HG03457 (cell line): ENCODE measurements around the gene STAG2.
"Not testable (repeated sequence)": the region's sequence is repeated elsewhere in the genome, so short reads cannot be mapped to it uniquely, and the experiment has no call there.

Experiments
- ATAC-seq: cut with Tn5 transposase; IDR thresholded peaks from one replicate; pipeline ENCODE4 v1.9.1; 2021; ENCODE audit warnings: moderate number of reproducible peaks; ENCODE audit not compliant: unreplicated experiment

STAG2 gene

DNA sequence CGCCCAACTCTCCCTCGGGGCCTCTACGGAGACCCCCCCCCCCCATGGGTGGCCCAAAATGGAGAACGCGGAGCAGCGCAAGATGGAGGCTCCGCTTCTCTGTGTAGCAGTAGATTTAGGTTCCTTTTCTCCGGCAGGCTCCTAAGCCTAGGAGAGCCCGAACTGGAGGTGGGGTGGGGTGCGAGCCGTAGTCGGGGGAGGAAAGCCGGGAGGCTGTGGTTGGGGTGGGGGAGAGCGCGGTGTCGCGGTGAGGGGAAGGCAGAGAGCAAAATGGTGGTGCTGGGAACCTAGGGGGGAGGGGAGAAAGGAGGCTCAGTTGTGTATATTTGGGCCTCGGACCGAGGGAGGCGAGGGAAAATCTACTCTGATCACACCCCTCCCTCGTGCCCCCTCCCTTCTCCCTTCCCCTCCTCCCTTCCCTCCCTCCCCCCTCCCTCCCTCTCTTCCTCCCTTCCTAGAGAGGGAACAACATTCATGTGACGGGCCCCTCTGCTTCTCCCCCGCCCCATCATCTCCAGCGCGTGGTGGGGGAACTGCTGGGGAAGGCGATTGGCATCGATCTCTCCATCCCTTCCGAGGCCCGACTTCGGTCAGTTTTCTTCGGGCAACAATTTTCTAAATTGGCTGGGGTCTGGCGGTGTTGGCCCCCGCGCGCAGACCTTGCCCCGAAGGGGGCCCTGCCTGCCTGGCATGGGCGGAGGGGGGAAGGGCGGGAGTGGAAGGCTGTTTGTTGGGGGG, at the start of gene STAG2:
STAG2 (plus strand) TSS at position 439 of the 738 bp plus-strand sequence. CDS start 60,922 bp downstream, outside the sequence.
- ATAC-seq, result no peak

- ATAC-seq, result no peak
These were observed 44.4 kb upstream of the STAG2 start for GRCh38 chrX:123917069-123917468.

DNA sequence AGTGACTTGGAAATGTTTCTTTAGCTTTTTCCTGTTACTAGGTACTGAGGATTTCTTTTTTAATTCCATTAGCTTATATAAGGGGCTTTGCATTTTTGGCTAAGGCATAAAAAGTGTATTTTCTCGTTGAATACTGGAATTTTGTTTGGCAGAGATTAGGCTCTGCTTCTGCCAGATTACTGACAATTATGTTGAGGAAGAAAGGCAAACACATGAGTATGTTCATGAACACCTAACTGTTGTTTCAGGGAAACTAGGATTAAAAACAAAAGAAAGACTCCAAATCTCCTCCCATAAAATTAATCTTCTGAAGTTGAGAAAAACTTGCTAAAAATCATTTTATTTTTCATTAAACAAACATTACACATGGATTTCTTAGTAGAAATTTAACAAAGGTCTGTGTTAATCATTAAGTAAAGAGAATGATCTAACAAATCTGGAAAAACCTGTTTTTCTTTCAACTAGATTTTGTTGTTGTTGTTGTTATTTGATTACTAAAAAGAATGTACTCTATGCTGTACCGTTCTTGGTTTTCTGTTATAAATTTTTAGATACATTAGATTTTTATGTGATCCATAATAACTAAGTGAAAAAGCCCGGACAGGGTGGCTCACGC, 43.3 kb upstream of the STAG2 start:
- ATAC-seq, result no peak

DNA sequence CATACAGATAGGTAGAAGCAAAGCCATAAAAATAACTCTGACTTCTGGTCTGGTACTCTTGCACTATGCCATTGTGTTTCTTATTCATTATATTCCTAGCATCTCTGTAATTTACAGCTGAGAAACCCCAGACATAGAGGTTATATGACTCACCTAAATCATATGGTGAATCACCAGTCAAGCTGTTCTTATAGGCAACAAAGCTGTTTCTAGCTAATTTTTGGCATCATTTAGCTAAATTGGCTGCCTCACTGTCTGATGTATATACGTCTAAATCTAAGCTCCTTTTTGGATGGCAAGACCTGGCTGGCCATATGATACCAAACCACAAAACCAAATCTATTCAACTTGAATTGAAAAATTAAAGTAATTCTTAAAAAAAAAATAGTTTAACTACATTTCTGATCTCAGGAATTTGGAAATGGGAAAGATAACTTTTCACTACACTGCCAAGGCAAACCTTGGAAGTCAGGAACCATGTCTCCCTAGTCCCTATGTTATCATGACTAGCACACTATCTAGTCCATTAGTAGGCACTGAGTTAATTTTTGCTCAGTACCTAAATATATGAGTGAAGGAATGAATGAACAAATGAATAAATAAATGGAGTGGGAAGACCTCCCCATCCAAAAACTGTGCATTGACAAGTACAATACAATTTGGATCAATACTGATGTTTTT, 41.3 kb upstream of the STAG2 start:
- no peak for ATAC-seq

DNA sequence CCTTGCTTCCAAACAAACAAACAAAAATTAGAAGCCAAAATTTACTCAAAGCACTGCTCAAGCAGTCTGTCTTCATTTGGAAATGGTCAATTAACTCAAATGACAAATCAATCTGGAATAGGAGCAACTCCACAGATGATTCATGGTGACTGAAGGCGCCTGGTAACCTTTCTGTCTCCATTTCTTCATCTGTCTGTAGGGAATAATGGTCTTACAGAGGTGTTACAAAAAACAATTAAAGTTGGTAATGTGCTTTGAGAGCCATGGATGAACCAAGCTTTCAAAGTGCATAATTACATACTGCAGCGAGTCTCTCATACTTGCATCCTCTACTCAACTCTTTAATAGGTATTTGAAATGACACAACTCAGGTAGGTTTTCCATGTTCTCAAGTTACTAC, 38.3 kb upstream of the STAG2 start:
- ATAC-seq, result no peak

DNA sequence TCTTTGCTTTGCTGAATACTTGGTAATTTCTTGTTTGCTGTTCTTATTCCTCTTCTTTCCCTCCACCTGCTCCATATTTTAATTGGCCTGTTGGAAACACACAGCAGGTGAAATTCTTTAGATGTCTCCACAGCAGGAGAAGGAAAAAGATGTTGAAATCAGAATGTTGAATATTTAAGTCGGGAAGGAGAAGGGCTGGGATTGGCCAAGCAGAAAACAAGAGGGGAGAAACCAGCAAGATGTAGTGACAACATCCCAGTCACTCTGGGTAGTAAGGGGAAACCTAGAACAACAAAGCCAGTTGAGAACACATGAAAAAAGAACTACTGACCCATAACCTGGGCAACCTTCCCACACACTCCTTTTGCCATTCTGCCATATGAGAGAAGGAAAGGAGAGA, 37.3 kb upstream of the STAG2 start:
- no peak for ATAC-seq

DNA sequence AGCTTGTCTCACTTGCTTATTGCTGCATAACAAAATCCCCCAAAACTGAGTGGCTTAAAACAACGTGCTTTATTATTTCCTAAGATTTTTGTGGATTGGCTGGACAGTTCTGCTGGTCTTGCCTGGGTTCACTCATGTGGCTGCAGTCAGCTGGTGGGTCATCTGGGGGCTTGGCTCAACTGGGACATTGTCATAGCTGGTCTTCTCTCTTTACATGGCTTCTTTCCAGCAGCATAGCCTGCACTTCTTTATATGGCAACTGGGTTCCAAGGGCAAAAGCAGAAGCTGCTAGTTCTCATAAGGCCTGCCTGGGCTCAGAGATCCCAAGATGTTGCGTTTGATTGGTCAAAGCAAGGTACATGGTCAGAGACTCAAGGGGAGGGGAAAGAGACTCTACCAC, 33.7 kb upstream of the STAG2 start:
- no peak for ATAC-seq

GRCh38 chrX:123932055-123932454, 29.5 kb upstream of the STAG2 start:
- not testable (repeated sequence) for ATAC-seq

DNA sequence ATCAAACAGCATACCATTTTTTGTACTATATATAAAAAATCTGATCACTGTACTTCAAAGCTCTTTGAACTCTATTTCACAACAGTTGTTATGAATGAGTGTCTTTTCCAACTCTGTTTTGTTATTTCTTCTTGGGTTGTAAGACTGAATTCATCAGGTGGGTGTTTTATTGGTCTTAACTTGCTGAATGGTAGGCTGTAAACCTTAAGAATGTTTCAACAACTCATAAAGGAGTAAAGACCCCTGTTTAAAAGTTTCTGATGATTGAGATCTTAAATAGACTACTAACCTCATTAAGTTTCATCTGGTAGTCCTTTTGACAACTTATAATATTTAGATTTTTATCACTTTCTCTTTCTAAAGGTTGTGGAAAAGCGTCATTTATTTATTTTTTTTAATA, 18.4 kb upstream of the STAG2 start:
- ATAC-seq, result no peak

DNA sequence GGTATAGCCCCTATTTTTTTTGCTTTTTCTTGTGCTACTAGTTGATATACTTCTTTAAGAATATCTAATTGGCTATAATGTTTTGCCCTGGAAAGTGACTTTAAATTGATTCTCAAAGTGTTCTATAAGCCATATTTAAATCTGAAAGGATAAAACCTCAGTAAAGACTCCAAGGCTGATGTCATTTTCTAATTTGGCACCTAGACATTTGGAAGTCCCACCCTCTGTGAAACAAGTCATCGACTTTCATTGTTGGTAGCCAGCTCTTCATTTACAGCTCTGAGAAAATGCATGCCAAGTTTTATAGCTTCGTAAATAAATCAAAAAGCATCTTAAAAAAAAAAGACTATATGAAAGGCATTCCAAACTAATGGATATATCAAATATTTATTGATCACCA, 18.0 kb upstream of the STAG2 start:
- ATAC-seq, result no peak

- no peak for ATAC-seq
These were observed 11.7 kb upstream of the STAG2 start for GRCh38 chrX:123949846-123950245.

DNA sequence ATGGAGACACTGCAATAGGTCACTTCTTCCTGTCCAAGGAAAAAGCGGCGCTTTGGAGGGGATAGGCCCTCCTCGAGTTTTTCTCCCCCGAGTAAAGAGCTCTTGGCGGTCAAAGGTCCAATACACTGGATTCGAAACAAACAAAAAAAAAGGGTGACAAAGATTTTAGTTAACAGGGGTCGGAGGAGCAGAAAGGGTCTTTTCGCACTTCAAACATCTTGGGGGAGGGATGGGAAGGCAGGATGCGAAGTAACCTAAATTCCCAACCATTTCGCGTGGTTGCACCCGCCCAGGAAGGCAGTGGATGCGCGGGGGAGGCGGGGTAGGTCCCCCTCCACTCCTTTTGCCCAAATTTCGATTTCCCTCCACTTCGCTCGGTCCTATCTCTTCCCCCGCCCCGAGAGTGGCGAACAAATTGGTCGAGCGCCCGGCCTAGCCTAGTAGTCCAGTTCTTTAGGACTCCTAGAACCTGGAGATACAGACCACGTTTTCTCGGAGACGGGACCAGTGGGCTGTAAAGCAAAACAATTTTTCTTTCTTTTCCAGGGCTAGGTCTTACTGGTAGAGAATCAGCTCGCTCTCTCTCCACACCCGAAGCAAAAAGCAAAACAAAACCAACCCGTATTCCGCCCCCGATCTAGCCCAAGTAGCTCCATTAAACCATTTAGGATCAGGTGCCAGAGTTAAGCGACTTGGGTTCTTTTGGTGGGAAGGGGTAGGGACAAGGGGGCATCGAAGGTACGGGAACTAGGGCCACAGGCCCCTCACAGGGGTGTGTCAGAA, 2.0 kb upstream of the STAG2 start:
- ATAC-seq, result no peak

- ATAC-seq, result no peak
These were observed 594 bp upstream of the STAG2 start for GRCh38 chrX:123960956-123961267.

DNA sequence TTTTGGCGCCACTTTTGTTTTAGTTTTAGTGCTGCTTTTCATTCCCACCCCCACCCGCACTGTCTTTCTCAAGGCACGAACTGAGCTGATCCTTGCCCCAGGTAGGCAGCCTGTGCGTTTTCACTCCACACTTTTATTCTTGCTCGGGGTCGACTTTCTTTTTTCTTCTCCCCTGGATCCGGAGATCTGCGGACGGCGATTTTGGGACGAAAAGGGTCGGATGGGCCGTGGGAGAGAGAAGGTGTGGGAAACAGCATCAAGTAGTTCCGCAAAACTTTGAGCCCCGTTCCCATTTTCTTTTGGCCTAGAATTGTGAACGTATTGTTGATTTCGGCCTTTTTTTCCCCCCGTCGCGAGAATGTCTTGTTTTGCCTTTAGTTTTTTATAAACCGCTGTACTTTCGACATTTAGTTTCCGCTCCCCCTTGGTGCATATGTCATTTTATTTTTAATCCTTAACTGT, 531 bp downstream of the STAG2 start:
- no peak for ATAC-seq

GRCh38 chrX:123962794-123963373, 1.4 kb downstream of the STAG2 start:
- ATAC-seq, result peak; percentile 56

DNA sequence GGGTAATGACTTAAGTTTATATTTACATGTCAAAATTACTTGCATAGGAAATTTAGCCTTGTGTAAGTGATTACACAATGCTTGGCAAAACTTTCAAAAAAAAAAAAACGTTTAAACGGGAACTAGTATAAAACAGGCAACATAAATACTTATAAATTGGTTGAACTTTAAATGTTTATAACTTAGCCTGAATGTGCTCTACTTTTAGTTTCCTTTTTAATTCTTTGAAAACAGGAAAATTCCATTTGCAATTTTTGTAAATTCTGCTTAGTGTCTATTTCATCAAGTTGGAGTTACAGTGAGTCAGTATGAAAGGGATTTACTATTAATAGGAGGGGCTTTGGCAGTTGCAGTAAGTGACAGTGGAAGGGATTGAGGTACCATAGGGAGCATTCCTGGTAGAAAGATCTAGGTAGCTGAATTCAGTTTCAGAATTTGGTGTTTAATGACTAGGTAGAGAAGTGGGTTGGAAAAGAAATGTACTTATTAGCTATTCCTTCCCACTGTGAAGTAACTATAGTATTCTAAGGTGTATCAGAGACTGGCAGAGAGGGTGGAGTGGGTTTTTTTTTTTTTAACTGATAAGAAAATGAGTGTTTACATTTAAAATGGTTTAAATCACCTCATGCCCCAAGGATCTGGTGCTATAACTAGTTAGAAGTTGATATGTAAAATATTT, 2.8 kb downstream of the STAG2 start:
- no peak for ATAC-seq

DNA sequence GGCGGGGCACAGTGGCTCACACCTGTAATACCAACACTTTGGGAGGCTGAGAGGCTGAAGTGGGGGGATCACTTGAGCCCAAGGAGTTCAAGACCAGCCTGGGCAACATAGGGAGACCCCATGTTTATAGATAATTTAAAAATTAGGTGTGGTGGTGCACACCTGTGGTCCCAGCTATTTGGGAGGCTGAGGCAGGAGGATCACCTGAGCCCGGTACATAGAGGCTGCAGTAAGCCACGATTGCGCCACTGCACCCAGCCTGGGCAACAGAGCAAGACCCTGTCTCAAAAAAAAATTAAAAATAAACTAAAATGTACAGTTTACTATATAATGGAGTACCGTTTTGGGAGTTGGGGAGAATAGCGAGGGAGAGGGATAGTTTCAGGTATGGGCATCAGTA, 4.2 kb downstream of the STAG2 start:
- ATAC-seq, result no peak

DNA sequence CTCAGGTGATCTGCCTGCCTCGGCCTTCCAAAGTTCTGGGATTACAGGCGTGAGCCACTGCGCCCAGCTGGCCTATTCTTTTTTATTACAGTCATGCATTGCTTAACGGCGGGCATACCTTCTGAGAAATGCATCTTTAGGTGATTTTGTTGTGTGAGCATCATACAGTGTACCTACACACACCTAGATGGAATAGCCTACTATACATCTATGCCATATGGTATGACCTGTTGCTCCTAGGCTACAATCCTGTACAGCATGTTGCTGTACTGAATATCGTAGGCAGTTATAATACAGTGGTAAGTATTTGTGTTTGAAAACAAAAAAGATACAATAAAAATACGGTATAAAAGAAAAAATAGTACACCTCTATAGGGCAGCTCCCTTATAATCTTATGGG, 6.0 kb downstream of the STAG2 start:
- ATAC-seq, result no peak

- ATAC-seq, result no peak
These were observed 7.0 kb downstream of the STAG2 start for GRCh38 chrX:123968383-123969050.

GRCh38 chrX:123971982-123972381, 10.5 kb downstream of the STAG2 start:
- no peak for ATAC-seq
